ENCODE measurements around the gene SLC27A2.

Gene SLC27A2

DNA sequence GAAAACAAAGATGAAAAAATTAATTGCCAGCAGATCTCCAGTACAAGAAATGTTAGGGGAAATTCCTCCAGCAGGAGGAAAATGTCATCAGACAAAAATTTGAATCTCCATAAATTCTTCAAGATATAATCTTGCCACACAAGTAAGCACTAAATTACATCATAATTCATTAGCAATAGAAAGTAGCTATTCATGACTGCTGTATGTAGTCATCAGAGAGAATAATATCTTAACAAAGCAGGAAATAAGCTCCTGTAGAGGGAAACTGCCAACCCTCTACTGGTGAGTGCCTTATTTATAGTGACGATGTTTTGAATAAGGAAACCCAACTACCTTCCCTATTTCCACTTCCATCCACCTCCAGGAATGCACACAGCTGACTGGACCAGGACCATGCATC, 15.8 kb upstream of the SLC27A2 start:
- no peak overlapping the region for H3K4me3 ChIP-seq (ENCODE audit: insufficient read depth, low read length, poor library complexity, severe bottlenecking)
- H3F3A ChIP-seq (ENCODE audit: insufficient read depth), result no peaks in the 10 kb centered on the region
- H3K79me2 ChIP-seq (ENCODE audit: insufficient read depth, low read length), result no peaks in the 10 kb centered on the region
- no peaks in the 10 kb centered on the region for H3K9me3 ChIP-seq (ENCODE audit: insufficient read depth, low read length)
- no peak overlapping the region for H3K4me2 ChIP-seq (ENCODE audit: low read depth, low read length, poor library complexity, severe bottlenecking)
- no peak overlapping the region for H3K27ac ChIP-seq (ENCODE audit: low read depth, low read length)
- H3K9ac ChIP-seq (ENCODE audit: low read length), result no peak overlapping the region
- no peaks in the 10 kb centered on the region for H4K20me1 ChIP-seq (ENCODE audit: low read depth, low read length)
- no peaks in the 10 kb centered on the region for H3K36me3 ChIP-seq (ENCODE audit: low read length)
- TF ChIP-seq, protein P1, sequence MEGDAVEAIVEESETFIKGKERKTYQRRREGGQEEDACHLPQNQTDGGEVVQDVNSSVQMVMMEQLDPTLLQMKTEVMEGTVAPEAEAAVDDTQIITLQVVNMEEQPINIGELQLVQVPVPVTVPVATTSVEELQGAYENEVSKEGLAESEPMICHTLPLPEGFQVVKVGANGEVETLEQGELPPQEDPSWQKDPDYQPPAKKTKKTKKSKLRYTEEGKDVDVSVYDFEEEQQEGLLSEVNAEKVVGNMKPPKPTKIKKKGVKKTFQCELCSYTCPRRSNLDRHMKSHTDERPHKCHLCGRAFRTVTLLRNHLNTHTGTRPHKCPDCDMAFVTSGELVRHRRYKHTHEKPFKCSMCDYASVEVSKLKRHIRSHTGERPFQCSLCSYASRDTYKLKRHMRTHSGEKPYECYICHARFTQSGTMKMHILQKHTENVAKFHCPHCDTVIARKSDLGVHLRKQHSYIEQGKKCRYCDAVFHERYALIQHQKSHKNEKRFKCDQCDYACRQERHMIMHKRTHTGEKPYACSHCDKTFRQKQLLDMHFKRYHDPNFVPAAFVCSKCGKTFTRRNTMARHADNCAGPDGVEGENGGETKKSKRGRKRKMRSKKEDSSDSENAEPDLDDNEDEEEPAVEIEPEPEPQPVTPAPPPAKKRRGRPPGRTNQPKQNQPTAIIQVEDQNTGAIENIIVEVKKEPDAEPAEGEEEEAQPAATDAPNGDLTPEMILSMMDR (IDR thresholded peaks at IDR 0.05; ENCODE audit: insufficient read depth, low read length, poor library complexity, severe bottlenecking), result no peak
- no peak for TF ChIP-seq EZH2phosphoT487 (conservative IDR thresholded peaks at IDR 0.05; ENCODE audit: low read length)
- no peaks in the 10 kb centered on the region for H3K9me2 ChIP-seq (replicated peaks; ENCODE audit: insufficient read depth, low read length)
- no peak overlapping the region for H2AFZ ChIP-seq (ENCODE audit: low read depth, low read length, severe bottlenecking)
- no peaks in the 10 kb centered on the region for H3K27me3 ChIP-seq (ENCODE audit: low read length)

DNA sequence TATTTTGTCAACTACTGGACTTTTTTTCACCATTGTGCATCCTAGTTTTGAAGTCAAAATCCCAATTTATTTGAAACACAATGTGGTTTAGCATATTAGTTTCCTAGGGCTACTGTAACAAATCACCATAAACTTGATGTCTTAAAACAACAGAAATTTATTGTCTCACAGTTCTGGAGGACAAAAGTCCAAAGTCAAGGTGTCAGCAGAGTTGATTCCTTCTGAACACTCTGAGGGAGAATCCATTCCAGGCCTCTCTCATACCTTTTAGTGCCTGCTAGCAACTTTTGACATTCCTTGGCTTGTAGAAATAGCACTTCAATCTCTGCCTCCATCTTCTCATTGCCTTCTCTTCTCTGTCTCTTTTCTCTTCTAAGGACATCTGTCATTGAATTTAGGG, 14.9 kb upstream of the SLC27A2 start:
- TF ChIP-seq, protein P1 (IDR thresholded peaks at IDR 0.05; ENCODE audit: insufficient read depth, low read length, poor library complexity, severe bottlenecking), result no peak
- TF ChIP-seq EZH2phosphoT487 (conservative IDR thresholded peaks at IDR 0.05; ENCODE audit: low read length), result no peak
- Histone ChIP-seq H3F3A (ENCODE audit: insufficient read depth) (no peaks in the 10 kb centered on the region), H4K20me1 (ENCODE audit: low read depth, low read length) (no peaks in the 10 kb centered on the region), H2AFZ (ENCODE audit: low read depth, low read length, severe bottlenecking) (no peak overlapping the region), H3K9me3 (ENCODE audit: insufficient read depth, low read length) (no peaks in the 10 kb centered on the region), H3K4me3 (ENCODE audit: insufficient read depth, low read length, poor library complexity, severe bottlenecking) (no peak overlapping the region), H3K79me2 (ENCODE audit: insufficient read depth, low read length) (no peaks in the 10 kb centered on the region), H3K9me2 (replicated peaks; ENCODE audit: insufficient read depth, low read length) (no peaks in the 10 kb centered on the region), H3K27ac (ENCODE audit: low read depth, low read length) (no peak overlapping the region), H3K4me2 (ENCODE audit: low read depth, low read length, poor library complexity, severe bottlenecking) (no peak overlapping the region), H3K36me3 (ENCODE audit: low read length) (no peaks in the 10 kb centered on the region), H3K9ac (ENCODE audit: low read length) (no peak overlapping the region), H3K27me3 (ENCODE audit: low read length) (no peaks in the 10 kb centered on the region)

DNA sequence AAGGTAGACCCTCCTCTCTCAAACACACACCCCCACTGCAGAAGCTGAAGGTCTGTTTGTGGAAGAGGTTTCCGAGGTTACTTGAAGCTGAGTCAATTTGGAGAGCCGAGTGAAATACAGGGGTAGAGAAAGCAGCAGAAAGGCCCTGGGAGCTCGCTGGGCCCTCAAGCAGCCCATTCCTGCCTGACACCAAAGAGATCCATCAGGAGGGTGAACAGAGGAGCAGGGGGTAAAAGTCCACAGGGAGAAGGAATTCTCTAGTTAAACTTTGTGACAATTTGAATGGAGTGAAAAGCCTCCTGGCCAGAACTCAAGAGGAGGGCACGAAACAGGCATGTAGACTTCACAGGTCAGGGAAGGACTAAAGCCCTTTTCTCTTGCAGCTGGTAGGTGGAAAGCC, 13.6 kb upstream of the SLC27A2 start:
- H3F3A ChIP-seq (ENCODE audit: insufficient read depth), result no peaks in the 10 kb centered on the region
- no peaks in the 10 kb centered on the region for H3K36me3 ChIP-seq (ENCODE audit: low read length)
- H3K9me3 ChIP-seq (ENCODE audit: insufficient read depth, low read length), result no peaks in the 10 kb centered on the region
- H2AFZ ChIP-seq (ENCODE audit: low read depth, low read length, severe bottlenecking), result no peak overlapping the region
- TF ChIP-seq, protein P1 (IDR thresholded peaks at IDR 0.05; ENCODE audit: insufficient read depth, low read length, poor library complexity, severe bottlenecking), result no peak
- no peak for TF ChIP-seq EZH2phosphoT487 (conservative IDR thresholded peaks at IDR 0.05; ENCODE audit: low read length)
- no peak overlapping the region for H3K9ac ChIP-seq (ENCODE audit: low read length)
- H4K20me1 ChIP-seq (ENCODE audit: low read depth, low read length), result no peaks in the 10 kb centered on the region
- no peaks in the 10 kb centered on the region for H3K79me2 ChIP-seq (ENCODE audit: insufficient read depth, low read length)
- no peak overlapping the region for H3K4me2 ChIP-seq (ENCODE audit: low read depth, low read length, poor library complexity, severe bottlenecking)
- H3K27ac ChIP-seq (ENCODE audit: low read depth, low read length), result no peak overlapping the region
- no peaks in the 10 kb centered on the region for H3K27me3 ChIP-seq (ENCODE audit: low read length)
- H3K9me2 ChIP-seq (replicated peaks; ENCODE audit: insufficient read depth, low read length), result no peaks in the 10 kb centered on the region
- H3K4me3 ChIP-seq (ENCODE audit: insufficient read depth, low read length, poor library complexity, severe bottlenecking), result no peak overlapping the region

All from SU-DHL-6 (cell line).